Fibroblast of villous mesenchyme (primary cell): Measurements from ENCODE around the gene ABCD3. TPM values are rescaled to one million over a fixed set of nuclear protein-coding genes. Genes with fewer than 3 reads are reported as not detected.

Experiments
- DNase-seq: peaks from one replicate; pipeline ENCODE4 v3.0.0-alpha.2; 2010; ENCODE audit warnings: low read depth
- H3K4me3 ChIP-seq: 2 replicates; pipeline ENCODE4 v1.5.1; 2011; ENCODE audit warnings: low read depth, mild to moderate bottlenecking, low read length
- CTCF ChIP-seq: IDR thresholded peaks from 2 replicates; pipeline ENCODE4 v1.5.1; 2012; ENCODE audit warnings: low read depth, mild to moderate bottlenecking, low read length; ENCODE audit not compliant: insufficient read depth
- total RNA-seq: library from RNA; depleted of rRNA; stranded (reverse); fragments of >200 nt; gene quantifications from 2 replicates; pipeline ENCODE4 v1.2.3, GENCODE V29; 2012

Gene ABCD3
- total RNA-seq, 1 donor: 44.0 TPM

- peak; percentile 99 for DNase-seq
- no peak overlapping the region for H3K4me3 ChIP-seq
- TF ChIP-seq CTCF: no peak
These were observed 132.6 kb downstream of the ABCD3 start for GRCh38 chr1:94550800-94551241.

GRCh38 chr1:94551449-94551848 lies 133.3 kb downstream of the ABCD3 start:
- DNase-seq: peak; percentile 97
- TF ChIP-seq CTCF: no peak
- no peak overlapping the region for H3K4me3 ChIP-seq

GRCh38 chr1:94552071-94552586 lies 133.9 kb downstream of the ABCD3 start:
- TF ChIP-seq CTCF: no peak
- H3K4me3 ChIP-seq: no peak overlapping the region
- peak; percentile 65 for DNase-seq

GRCh38 chr1:94553323-94553730 lies 135.1 kb downstream of the ABCD3 start:
- no peak for TF ChIP-seq CTCF
- no peak overlapping the region for H3K4me3 ChIP-seq
- peak; percentile 68 for DNase-seq

- DNase-seq: no peak
- H3K4me3 ChIP-seq: no peak overlapping the region
- no peak for TF ChIP-seq CTCF
These were observed 135.7 kb downstream of the ABCD3 start for GRCh38 chr1:94553931-94554330.

- no peak for DNase-seq
- H3K4me3 ChIP-seq: no peak overlapping the region
- no peak for TF ChIP-seq CTCF
These were observed 136.4 kb downstream of the ABCD3 start for GRCh38 chr1:94554580-94554979.

- no peak for DNase-seq
- no peak overlapping the region for H3K4me3 ChIP-seq
- TF ChIP-seq CTCF: no peak
These were observed 136.9 kb downstream of the ABCD3 start for GRCh38 chr1:94555091-94555490.
